ENCODE results near the gene PIR. TPM values are rescaled to one million over a fixed set of nuclear protein-coding genes. Genes with fewer than 3 reads are reported as not detected.

The PIR gene
- total RNA-seq, 1 experiment from 2014 or later: 29.7 TPM

DNA sequence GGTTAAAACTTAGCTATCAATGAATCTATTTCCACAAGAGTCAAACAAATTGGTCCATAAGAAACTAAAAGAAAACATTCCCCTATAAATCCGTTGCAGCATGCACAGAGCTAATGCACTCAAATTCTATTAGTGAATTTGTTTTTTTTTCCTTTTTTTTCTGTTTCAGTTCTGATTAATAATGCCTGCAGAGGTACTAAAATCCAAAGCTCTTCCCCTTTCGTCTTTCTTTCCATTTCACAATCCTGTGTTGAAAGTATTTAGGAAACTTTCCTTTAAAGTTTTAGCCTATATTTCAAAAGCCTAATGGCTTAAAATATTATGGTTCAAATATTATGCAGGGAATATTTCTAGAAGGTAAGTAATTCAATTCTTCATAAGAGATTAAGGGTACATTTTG is 63.1 kb downstream of the PIR start:
- Histone ChIP-seq H3K23ac (ENCODE audit: insufficient read length, low read depth, low read length) (no peak overlapping the region), H3K4me2 (ENCODE audit: insufficient read depth, insufficient read length, low read length) (no peak overlapping the region), H4K8ac (replicated peaks; ENCODE audit: insufficient read length, low read depth, low read length) (no peak overlapping the region), H3K4ac (ENCODE audit: low read depth, low read length) (no peak overlapping the region), H3T11ph (ENCODE audit: low read length) (no peak overlapping the region), H3K27ac (ENCODE audit: insufficient read length, low read depth, low read length) (no peak overlapping the region), H3K14ac (ENCODE audit: insufficient read depth, low read length) (no peak overlapping the region), H2BK15ac (ENCODE audit: low read depth, low read length) (no peak overlapping the region), H3K18ac (ENCODE audit: insufficient read length, low read depth, low read length) (no peak overlapping the region), H4K20me1 (ENCODE audit: control insufficient read depth, insufficient read depth, insufficient read length) (no peaks in the 10 kb centered on the region), H3K56ac (ENCODE audit: insufficient read length, low read depth, low read length) (no peak overlapping the region), H3K79me1 (ENCODE audit: insufficient read depth, low read depth, low read length, poor library complexity, severe bottlenecking) (no peaks in the 10 kb centered on the region), H2BK5ac (ENCODE audit: insufficient read length, low read length) (no peak overlapping the region), H3K27me3 (ENCODE audit: insufficient read depth, low read length) (no peaks in the 10 kb centered on the region), H3K23me2 (ENCODE audit: insufficient read length, low read depth, low read length, poor library complexity, severe bottlenecking) (no peaks in the 10 kb centered on the region), H4K5ac (ENCODE audit: insufficient read length, low read depth, low read length) (no peak overlapping the region), H3K9ac (ENCODE audit: extremely low read depth, insufficient read length, low read length) (no peak overlapping the region), H4K91ac (ENCODE audit: insufficient read length, low read depth, low read length) (no peak overlapping the region), H2BK12ac (ENCODE audit: insufficient read length, low read depth, low read length) (no peak overlapping the region), H3K79me2 (ENCODE audit: insufficient read depth, low read length) (no peaks in the 10 kb centered on the region), H2AK5ac (ENCODE audit: insufficient read length, low read length) (no peak overlapping the region), H2AFZ (ENCODE audit: low read length) (no peak overlapping the region), H3K9me3 (ENCODE audit: control insufficient read depth, low read depth, low read length) (no peaks in the 10 kb centered on the region), H2BK120ac (ENCODE audit: low read depth, low read length, poor library complexity, severe bottlenecking) (no peak overlapping the region), H3K4me1 (ENCODE audit: insufficient read depth, low read length) (no peaks in the 10 kb centered on the region), H2BK20ac (ENCODE audit: low read depth, low read length, poor library complexity, severe bottlenecking) (no peak overlapping the region)
- no CpG with 5 or more reads among the region's 2 CpGs for WGBS (ENCODE audit: extremely low coverage, insufficient read length, low lambda C conversion rate)
- H3K27me3 Mint-ChIP-seq (ENCODE audit: low read depth): peaks cover 1% of the 10 kb centered on the region
- no peak overlapping the region for H3K4me3 Mint-ChIP-seq
- H3K9me3 Mint-ChIP-seq: no peaks in the 10 kb centered on the region
- DNase-seq: no peak
- TF ChIP-seq, protein P1, sequence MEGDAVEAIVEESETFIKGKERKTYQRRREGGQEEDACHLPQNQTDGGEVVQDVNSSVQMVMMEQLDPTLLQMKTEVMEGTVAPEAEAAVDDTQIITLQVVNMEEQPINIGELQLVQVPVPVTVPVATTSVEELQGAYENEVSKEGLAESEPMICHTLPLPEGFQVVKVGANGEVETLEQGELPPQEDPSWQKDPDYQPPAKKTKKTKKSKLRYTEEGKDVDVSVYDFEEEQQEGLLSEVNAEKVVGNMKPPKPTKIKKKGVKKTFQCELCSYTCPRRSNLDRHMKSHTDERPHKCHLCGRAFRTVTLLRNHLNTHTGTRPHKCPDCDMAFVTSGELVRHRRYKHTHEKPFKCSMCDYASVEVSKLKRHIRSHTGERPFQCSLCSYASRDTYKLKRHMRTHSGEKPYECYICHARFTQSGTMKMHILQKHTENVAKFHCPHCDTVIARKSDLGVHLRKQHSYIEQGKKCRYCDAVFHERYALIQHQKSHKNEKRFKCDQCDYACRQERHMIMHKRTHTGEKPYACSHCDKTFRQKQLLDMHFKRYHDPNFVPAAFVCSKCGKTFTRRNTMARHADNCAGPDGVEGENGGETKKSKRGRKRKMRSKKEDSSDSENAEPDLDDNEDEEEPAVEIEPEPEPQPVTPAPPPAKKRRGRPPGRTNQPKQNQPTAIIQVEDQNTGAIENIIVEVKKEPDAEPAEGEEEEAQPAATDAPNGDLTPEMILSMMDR (conservative IDR thresholded peaks at IDR 0.05): no peak
- H3K36me3 Mint-ChIP-seq (ENCODE audit: insufficient read depth in 1 of 3, low read depth in 3 of 3): peaks cover 0 to 4% (median 2%) of the 10 kb centered on the region in 3 experiments; a peak in 3 of 7 replicates
- no peaks in the 10 kb centered on the region for H3K4me1 Mint-ChIP-seq
- no peak overlapping the region for H3K27ac Mint-ChIP-seq

Data from H9 (cell line).